IPS DF 19.7 (cell line): ENCODE data around the gene FRRS1L.

ENCODE experiments used
- DNase-seq: peaks from one replicate; pipeline ENCODE4 v3.0.0-alpha.2; 2013; ENCODE audit warnings: low read depth, low spot score

The FRRS1L gene, protein sequence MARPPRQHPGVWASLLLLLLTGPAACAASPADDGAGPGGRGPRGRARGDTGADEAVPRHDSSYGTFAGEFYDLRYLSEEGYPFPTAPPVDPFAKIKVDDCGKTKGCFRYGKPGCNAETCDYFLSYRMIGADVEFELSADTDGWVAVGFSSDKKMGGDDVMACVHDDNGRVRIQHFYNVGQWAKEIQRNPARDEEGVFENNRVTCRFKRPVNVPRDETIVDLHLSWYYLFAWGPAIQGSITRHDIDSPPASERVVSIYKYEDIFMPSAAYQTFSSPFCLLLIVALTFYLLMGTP

DNA sequence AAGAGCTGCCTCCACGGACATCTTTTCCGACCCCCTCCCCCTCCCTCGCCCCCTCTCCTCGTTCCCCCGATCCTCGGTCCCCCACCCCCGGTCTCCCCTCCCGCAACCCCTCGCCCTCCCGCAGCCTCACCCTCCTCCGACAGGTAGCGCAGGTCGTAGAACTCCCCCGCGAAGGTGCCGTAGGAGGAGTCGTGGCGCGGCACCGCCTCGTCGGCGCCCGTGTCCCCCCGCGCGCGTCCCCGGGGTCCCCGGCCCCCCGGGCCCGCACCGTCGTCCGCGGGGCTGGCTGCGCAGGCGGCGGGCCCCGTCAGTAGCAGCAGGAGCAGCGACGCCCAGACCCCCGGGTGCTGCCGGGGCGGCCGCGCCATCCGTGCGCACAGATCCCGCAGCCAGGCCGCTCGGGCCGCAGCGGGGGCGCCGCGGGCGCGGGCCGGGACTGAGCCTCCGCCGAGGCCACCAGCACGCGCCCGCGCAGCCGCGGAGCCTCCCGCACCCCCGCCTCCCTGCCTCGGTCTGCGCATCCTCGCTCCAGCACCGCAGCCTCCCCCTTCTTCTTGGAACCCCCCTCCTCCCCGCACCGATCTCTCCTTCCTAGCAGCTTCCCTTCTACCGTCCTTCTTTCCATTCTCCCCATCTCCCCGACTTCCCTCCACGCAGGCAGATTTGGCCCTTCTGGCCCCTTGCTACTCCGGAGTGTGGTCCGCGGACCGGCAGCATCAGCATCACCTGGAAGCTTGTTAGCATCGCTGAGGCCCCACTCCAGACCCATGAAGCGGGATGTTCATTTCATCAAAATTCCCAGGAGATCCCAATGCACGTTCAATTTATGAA lies at the start of gene FRRS1L:
TSS of gene FRRS1L (minus strand) at position 479 of the 831 bp plus-strand sequence. CDS start at position 368, 111 bp downstream.
- no peak for DNase-seq

DNA sequence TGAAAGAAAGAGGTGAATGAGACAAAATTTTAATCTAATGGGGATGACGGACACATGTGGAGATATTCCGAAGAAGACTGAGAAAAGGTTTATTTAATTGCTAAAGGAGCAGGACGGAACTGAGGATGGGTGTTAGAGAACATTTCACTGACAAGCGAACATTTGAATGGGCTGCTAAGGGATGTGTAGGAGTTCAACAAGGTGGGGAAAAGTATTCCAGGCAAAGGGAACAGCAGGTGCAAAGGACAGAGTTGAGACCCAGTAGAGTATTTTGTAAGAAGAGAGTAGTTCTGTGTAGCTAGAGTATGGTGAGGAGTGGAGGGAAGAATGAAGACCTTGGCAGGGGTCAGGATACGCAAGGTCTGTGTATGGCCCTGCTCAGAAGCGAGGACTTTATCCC lies 47.4 kb upstream of the FRRS1L start:
- no peak for DNase-seq

DNA sequence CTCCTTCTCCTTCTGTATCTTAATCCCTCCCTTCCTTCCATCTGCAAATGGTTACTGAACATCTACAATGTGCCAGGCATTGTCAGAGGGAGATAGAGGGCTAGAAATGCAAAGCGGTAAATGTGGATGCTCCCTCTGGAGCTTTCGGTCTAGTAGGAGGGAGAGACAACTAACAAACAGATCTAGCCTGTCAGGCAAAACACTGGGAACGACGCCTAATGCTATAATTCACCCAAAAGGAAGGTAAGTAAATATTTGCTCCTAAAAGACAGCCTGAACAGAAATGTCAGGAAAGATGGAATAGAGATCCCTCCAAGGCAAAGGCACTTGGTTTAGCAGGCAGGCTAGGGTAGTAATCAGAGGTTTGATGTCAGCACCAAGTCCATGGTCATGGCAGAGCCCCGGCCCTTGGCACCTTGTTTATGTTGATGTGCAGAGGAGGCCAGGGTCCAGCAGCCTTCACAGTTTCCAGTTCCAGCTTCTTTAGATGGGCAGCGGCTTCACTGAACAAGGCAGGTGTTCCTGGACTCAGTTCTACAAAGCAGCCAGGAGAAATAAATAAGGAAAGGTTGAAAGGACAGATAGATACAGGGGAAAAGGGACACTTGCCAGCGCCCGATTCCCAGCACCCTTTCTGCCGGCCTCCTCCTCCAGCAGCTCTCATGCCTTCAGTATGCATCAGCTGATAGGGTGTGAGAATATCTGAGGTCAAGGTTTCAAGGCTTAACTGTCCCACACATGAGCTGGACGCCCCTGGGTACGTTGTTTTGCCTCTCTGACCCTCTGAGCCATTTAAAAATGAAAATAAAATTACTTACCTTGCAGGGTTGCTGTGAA lies 46.5 kb upstream of the FRRS1L start:
- DNase-seq: no peak

DNA sequence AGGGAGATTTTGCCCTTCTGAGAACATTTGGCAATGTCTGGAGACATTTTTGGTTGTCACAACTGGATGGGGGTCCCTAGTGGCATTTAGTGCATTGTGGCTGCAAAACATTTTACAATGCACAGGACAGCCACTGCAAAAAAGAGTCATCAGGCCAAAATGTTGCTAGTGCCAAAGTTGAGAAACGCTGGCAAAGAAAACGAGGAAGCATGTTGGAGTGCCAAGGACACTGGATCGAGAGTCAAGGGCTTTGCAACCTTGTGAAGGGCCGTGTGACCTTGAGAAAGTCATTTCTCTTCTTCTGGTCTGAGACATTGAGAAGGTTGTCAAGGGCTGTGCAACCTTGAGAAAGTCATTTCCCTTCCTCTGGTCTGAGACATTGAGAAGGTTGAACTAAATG lies 45.7 kb upstream of the FRRS1L start:
- no peak for DNase-seq

DNA sequence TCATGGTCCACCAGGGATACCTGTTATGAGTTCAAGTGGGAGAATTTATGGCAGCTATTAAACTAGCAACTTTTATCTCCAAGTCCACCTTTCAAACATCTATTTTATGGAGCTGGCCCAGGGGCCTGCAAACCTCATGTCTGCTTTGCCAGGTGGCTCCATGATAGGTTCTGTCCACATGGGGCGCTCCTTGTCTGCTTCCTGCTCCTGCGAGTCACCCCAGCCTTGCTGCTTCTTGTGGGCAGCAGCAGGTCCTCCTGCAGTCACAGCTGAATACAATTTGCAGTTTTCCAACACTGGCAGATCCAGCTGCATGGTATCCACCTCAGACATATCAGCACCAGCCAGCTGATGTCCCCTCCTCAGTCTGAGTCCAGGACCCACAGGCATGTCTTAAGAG lies 39.6 kb upstream of the FRRS1L start:
- no peak for DNase-seq

DNA sequence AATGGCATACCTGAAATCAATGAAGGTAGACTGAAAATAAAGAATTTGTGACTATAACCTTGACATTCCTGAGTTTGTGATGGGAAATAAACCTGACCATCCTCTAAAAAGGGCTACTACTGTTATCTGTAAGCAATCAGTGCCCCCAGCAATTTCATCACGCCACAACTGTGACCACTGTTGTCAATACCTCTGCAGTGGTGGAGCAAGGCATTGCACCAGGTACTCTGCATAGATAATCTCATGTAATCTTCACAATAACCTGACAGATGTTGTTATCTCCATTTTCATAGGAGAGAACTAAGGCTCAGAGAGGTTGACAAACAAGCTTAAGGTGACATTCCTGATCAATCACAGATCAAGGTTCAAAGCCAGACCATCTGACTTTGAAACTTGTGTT lies 38.5 kb upstream of the FRRS1L start:
- no peak for DNase-seq

DNA sequence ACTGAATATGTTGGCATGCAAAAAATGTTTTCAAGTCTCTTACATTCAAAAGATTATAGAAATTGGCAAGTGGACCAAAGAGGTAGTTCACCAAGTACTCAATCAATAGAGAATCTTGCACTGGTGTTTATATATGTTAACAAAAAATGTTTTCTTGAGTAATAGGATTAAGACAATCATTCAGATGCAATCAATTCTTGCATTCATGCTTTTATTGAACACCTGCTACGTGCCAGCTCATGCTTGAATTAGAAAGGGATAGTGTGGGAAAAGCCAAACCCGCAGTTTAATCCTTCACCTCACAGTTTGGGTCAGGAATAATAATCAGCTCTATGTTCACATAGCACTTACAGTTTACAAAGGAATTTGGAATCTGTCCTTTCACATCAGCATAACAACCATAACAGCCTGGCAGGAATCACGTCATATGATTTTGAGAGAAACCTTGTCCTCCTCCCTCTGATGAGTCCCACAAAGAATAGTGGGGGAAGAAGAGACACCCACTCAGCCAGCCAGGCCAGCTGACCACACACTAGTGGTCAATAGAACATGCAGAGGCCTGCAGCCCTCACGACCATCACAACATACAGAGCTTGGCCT lies 36.8 kb upstream of the FRRS1L start:
- DNase-seq: no peak

DNA sequence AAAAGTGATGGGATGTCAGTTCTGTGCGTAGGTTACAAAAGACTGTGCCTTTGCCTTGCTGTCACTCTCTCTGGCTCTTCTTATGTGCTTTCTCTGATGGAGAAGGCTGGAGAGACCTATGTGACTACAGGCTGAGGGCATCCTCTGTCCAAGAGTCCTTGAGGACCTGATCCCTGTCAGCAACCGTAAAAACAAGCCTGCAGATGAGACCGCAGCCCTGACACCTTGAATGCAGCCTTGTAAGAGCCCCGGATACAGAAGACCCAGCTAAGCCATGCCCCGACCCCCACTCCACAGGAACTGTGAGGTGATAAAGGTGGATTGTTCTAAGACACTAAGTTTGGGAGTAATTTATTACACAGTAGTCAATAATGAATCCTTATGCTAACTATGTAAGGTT lies 32.6 kb upstream of the FRRS1L start:
- no peak for DNase-seq

DNA sequence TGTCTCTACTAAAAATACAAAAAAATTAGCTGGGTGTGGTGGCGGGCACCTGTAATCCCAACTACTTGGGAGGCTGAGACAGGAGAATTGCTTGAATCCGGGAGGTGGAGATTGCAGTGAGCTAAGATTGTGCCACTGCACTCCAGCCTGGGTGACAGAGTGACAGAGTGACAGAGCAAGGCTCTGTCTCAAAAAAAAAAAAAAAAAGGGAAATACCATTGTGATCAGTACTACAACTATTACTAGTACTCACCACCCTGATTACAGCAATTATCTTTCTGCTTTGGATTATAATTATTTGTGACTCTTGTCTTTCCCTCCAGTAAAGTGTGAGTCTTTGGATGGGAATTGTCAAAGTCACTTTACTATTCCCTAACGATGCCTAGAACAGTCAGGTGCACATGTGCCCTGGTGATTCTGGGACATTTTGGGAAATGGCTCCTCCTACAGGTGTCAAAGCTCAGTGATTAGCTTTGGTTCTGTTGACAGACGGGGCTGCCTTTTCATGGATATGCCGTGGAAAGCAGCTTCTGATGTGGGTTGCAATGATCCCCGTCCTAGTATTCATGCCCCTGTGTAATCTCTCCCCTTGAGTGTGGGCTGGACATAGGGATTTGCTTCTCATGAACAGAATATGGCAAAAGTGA lies 31.8 kb upstream of the FRRS1L start:
- no peak for DNase-seq

DNA sequence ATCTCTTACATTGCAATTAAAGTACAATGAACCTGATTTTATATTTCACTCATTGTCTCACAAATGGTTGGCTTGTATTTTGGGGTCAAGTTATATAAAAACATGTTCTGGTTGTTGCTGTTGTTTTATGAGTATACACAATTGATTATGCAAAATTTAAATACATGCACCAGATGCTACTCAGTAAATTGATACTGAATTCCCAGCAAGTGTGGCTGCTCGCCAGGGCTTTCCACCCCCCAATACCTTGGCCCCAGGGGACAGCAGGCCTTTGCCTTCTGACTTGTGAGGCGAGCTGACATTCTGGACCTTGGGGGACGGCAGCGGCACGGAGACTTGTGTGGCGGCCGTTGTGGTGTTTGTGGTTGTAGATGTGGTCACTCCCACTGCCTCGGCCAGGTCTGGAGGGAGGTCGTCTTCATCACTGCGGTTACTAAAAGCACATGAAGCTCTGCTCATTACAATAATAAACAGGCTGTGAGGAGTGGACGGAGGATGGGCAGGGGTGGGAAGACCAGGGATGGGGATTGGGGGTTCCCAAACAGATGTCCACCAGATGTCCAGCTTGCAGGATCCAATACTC lies 27.0 kb upstream of the FRRS1L start:
- DNase-seq: no peak

DNA sequence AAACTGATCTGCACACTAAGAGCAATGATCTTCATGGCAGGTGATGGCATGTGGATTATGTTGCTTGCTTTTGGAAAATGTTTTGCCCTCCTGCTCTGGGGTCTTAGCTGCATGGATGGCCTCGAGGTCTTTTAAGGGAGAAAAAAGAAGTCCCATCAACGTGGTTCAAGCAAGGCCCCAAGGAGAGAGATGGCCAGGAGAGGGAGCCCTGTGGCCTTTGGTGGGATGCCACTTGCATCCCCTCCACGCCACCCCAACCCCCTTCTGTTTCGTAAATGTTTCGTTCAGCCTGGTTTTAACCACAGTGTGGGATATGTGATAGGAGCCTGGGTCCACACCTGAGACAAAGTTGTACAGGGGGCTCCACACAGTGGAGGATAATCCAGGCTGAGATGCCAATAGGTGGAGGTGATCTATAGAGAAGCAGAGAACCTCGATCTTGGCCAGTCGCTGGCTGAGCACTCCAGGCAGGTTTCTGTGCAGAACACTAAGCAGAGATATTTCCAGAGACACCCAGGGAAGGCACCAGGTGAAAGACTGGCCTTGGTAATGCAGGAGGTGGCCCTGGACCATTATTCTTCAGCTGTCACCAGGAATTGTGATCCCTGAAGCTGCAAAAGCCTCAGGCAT lies 25.8 kb upstream of the FRRS1L start:
- no peak for DNase-seq

DNA sequence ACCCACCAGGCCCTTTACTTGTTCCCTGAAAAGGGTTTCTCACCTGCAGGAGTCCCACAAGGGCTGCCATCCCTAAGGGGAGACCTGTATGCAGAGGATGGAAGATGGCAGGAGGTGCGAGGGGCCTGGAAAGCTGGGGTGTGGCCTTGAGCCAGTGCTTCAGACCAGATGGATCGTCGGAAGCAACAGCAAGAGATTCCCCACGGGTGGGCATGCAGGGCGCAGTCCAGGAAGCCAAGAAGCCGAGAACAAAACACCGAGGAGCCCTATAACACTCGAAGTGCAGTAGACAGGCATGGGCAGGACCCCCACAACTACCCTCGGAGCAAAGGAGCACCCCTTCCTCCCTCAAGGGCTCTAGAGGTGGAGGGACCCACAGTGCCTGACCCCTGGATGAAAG lies 24.7 kb upstream of the FRRS1L start:
- DNase-seq: no peak

DNA sequence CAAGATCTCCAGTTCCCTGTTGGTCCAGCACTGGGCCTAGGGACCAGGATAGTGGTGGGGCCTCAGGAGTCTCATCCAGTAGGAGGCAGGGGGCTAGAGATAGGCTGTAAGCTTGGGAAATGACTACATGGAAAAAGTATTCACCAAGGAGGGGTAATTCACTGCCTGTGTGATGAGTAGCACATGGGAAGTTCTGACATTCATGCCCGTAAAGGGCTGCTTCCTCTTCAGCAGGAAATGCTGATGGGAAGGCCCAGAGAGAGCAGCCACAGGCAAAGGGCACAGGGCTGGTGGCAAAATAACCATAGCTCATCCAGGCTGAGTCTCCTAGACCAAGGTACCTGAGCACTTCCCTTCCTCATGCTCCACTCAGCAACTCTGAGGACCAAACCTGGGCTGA lies 23.1 kb upstream of the FRRS1L start:
- no peak for DNase-seq

DNA sequence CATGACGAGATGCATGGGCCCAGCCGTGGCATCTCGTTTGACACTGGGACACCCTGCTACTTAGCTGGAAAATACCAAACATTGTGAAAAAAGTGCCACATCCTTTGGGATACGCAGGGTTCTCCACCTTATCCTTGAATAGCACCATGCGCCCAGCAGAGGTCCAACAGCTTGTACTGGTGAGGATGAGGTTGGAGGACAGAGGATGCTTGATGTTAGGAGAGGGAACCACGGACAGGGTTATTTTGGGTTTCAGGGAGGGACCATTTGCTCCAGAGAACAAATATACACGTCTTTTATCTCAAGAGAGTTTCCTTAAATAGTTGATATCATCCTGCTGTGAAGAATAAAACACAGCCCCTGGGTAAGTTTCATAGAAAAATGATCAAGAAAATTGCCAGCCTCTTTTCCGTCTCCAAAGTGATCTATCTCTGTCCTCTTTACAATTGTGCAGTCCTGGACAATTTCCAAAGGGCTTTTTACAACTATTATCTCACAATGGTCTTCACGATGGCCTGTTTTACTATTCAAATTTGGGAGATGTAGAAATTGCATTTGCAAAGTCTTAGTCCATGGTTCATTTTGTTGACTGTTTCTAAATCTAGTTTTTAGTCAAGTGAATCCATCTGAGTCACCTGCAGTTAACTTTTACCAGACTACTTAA lies 19.9 kb upstream of the FRRS1L start:
- DNase-seq: no peak

DNA sequence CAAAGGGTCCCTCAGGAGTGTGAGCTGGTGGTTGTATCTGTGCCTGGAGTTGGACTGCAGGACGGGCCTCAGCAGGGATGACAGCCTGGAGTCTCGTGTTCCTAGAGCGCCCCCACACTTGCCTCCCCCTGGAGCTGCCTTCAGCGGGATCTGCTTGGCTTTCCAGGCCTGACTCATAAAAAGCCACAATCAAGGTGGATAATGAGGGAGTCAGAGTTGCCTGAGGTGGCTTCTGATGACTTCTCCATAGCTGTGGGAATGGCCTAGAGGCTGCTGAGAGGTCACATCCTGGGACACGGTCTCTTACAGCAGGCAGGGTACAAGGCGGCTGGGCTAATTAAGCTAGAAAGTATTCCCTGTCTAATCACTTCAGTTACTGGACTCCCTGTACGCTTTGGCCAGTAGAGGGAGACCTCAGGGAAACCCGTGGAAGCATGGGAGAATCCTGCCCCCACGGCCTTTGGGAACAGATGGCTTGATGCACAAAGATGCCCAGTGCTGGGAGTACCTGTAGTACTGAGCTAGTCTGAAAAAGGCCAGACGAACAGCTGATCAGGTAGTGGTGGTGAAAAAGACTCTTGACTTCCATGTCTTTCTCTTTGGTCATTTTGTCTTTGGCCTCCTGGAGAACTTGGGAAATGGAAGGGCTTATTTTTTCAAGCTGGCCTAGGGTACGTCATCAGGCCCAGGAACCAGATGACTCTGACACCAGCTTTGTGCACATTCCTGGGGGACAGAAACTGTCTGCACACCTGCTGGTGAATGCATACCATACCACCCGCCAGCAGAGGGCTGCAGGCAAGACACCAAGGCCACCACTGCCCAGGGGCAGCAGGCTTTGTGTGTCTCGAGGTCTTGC lies 16.1 kb upstream of the FRRS1L start:
- no peak for DNase-seq

DNA sequence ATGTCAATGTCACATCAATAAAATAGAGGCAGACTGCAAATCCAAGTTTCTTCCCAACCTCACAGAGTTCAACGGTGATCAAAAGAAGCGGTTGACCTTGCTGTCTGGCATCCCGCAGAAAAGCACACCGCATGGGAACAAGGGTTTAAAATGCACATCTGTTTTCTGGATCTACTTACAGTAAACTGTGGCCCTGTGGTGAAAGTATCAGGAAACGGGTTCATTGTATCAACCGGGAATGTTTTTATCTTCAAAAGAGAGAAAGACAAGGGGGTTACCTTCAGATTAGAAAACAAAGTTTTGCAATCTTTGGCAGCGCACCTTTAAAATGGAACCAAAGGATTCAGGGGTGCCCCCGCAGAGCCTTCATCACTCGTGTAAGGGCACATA lies 15.5 kb upstream of the FRRS1L start:
- no peak for DNase-seq

DNA sequence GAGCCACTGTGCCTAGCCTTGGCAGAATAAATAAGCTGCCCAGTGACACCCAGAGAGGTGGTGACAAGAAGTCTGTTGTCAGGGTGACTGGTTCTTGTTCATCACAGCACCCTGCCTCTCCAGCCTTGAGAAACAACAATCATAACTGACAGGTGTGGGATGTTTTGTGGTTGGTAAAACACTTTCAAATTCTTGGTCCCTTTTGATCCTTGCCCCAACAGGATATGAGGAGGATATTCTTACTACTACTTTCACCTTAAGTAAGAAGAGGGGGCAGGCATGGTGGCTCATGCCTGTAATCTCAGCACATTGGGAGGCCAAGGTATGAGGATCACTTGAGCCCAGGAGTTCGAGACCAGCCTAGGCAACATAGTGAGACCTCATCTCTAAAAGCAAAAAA lies 14.2 kb upstream of the FRRS1L start:
- DNase-seq: no peak

DNA sequence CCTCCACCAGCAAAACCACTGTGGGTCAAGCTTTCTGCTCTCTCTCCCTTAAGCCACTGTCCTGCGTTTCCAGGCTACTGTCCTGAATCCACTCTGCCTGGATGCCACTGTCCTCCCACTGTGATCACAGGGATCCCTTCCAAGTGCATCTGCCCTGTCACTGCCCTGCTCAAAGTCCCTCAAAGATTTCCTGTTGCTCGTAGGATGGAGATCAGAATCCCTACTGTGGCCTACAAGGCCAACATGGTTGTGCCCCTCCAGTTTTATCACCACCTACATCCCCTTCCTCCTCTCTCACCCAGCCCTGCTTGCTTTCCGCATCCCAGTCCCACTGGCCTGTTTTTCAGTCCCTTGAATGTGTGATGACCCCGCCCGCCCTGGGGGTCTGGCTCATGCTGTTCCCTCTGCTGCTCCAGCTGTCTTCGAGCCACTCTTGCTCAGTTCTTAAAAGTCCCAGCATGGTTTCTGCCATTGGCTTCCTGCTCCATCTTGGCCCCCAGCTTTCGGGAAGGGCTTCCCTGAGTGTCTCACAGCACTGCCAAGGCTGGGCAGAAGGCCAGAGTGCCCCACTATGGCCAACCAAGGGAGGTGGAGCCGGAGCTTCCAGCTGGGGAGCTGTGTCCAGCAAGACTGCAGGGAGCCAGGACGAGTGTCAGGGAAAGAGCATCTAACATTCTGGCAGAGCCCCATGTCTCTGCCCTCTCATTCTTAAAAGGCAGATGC lies 12.9 kb upstream of the FRRS1L start:
- no peak for DNase-seq
